ENCODE measurements around the gene MAPRE3. TPM values are rescaled to one million over a fixed set of nuclear protein-coding genes. Genes with fewer than 3 reads are reported as not detected.

Gene MAPRE3
- total and polyA plus RNA-seq, 9 of the 15 experiments (the other 6 are each of a cell fraction or from before 2014, with no cell fraction given) = 0.70 to 43.2 (median 12.6) TPM

- Histone ChIP-seq H2AFZ (ENCODE audit: low read depth, low read length) (0 out of 2 replicates have a peak overlapping the region, but pooled peaks have one; percentile 9), H3K27ac (ENCODE audit: extremely low read depth, low read depth, low read length) (peak overlapping the region; percentile 88), H3K27me3 (ENCODE audit: control insufficient read depth in 2 of 2, insufficient read depth in 2 of 2, low read length in 2 of 2) (no peaks in the 10 kb centered on the region), H3K79me2 (ENCODE audit: control insufficient read depth, insufficient read depth, low read length) (peaks cover 67% of the 10 kb centered on the region), H3K36me3 (ENCODE audit: control insufficient read depth, insufficient read depth, low read length) (peaks cover 3% of the 10 kb centered on the region; the same call in 2 of the 3 replicates), H3K4me3 (peak overlapping the region; percentile 5; the same call in 1 of the 2 replicates), H3K4me2 (ENCODE audit: insufficient read depth, low read length) (peak overlapping the region; percentile 70), H4K20me1 (replicated peaks; ENCODE audit: control insufficient read depth, insufficient read depth, low read length) (no peaks in the 10 kb centered on the region), H3K4me1 (replicated peaks in 1 of 2; ENCODE audit: control insufficient read depth in 2 of 2, insufficient read depth in 2 of 2, low read length in 2 of 2) (peaks cover 33 to 90% of the 10 kb centered on the region in 2 experiments), H3K9me1 (ENCODE audit: control insufficient read depth, insufficient read depth, low read length) (peaks cover 3% of the 10 kb centered on the region), H3K9ac (ENCODE audit: insufficient read depth in 1 of 2, low read depth in 2 of 2, low read length in 2 of 2) (peak overlapping the region in 1 of 2 experiments; percentile 68; a peak in 2 of 4 replicates), H3K9me3 (replicated peaks; ENCODE audit: control insufficient read depth, insufficient read depth, low read depth, low read length) (no peaks in the 10 kb centered on the region)
- POLR2A ChIA-PET = interaction anchor here (0.9 to 2.6 kb wide), 11 partner anchors 8 to 655 kb away, joined by 3 to 13 read pairs (median 5); partner anchors contain the start of gene TMEM214
- BruUV-seq (replicated peaks) = no TSS peak
- peak; percentile 67 for ATAC-seq
- in situ Hi-C loops (cut with MboI) = no loop called here
- peak; percentile 44 to 81 (median 60) for DNase-seq (ENCODE audit: extremely low read depth in 1 of 4, low spot score in 3 of 4)
- CTCF ChIA-PET (ENCODE audit: low intra/inter-chr PET ratio) = no interaction called here
- 33% methylated on average over 7 of the region's 8 CpGs for WGBS (ENCODE audit: insufficient coverage, low coverage, missing lambda C conversion rate)
- FAIRE-seq = peak; percentile 83
- intact Hi-C loops (cut with micrococcal nuclease) = loop anchor here (1.0 to 2.0 kb wide), 3 partner anchors 9 to 35 kb away; no protein-coding TSS in a partner anchor
- TF ChIP-seq NONO (IDR thresholded peaks at IDR 0.05; ENCODE audit: low read depth in 2 of 2, low read length in 1 of 2) (peak in 1 of 2 experiments; percentile 42; a peak in 1 of 4 replicates), SMARCC2 (IDR thresholded peaks at IDR 0.05; ENCODE audit: low read depth) (peak; percentile 35; the same call in 1 of the 2 replicates), KDM1A (IDR thresholded peaks at IDR 0.05) (peak; percentile 82 to 87), RUNX1 (IDR thresholded peaks at IDR 0.05; ENCODE audit: low read depth) (no peak), KLF1 (tag; IDR thresholded peaks at IDR 0.05) (no peak), NFATC3 (IDR thresholded peaks at IDR 0.05) (peak; percentile 19; the same call in 1 of the 2 replicates), FOSL1 (tag; conservative IDR thresholded peaks at IDR 0.05) (peak; percentile 74), MTA1 (IDR thresholded peaks at IDR 0.05; ENCODE audit: borderline replicate concordance) (peak; percentile 57), SMARCA5 (IDR thresholded peaks at IDR 0.05) (no peak), BRF1 (IDR thresholded peaks at IDR 0.05; ENCODE audit: borderline replicate concordance, extremely low read depth, insufficient read length) (no peak), ZNF316 (IDR thresholded peaks at IDR 0.05) (0 out of 2 replicates have a peak, but pooled peaks have one; percentile 9), DNMT1 (IDR thresholded peaks at IDR 0.05) (no peak), POLR2AphosphoS5 (IDR thresholded peaks at IDR 0.05; ENCODE audit: control insufficient read depth, insufficient read depth, low read depth, low read length) (peak; percentile 46; the same call in 1 of the 2 replicates), BCL6 (CRISPR knock-in tag; IDR thresholded peaks at IDR 0.05) (0 out of 2 replicates have a peak, but pooled peaks have one; percentile 23), ZKSCAN8 (CRISPR knock-in tag; IDR thresholded peaks at IDR 0.05) (peak; percentile 64), NCOA2 (IDR thresholded peaks at IDR 0.05; ENCODE audit: partially characterized antibody in 2 of 2) (peak; percentile 41 to 64), NEUROD1 (IDR thresholded peaks at IDR 0.05; ENCODE audit: borderline replicate concordance, low read depth, low read length, partially characterized antibody) (peak; percentile 46), ESRRA (IDR thresholded peaks at IDR 0.05; ENCODE audit: borderline replicate concordance, low read depth) (peak; percentile 95), ZNF23 (CRISPR knock-in tag; IDR thresholded peaks at IDR 0.05) (no peak), PHF8 (IDR thresholded peaks at IDR 0.05; ENCODE audit: borderline replicate concordance, low read length) (no peak), FUS (optimal IDR thresholded peaks at IDR 0.05; ENCODE audit: low read depth, low read length) (no peak), KLF16 (IDR thresholded peaks at IDR 0.05) (peak; percentile 81), ZC3H11A (IDR thresholded peaks at IDR 0.05; ENCODE audit: low read depth, low read length) (no peak), MTA3 (IDR thresholded peaks at IDR 0.05; ENCODE audit: borderline replicate concordance) (0 out of 2 replicates have a peak, but pooled peaks have one; percentile 59)
Observed at GRCh38 chr2:27007416-27008374, 37.3 kb downstream of the MAPRE3 start.

Data from K562 (cell line).